Measurements from ENCODE around the gene CCDC188. TPM values are rescaled to one million over a fixed set of nuclear protein-coding genes. Genes with fewer than 3 reads are reported as not detected.

The CCDC188 gene
- total and polyA plus RNA-seq, 2 of the 8 experiments (the other 6 are each of a cell fraction or from before 2014, with no cell fraction given): not detected

GRCh38 chr22:20135806-20136602 is 14.9 kb downstream of the CCDC188 start:
- H3K79me1 ChIP-seq (ENCODE audit: low read depth, low read length): peaks cover 21% of the 10 kb centered on the region
- H3K4ac ChIP-seq (replicated peaks; ENCODE audit: insufficient read length, low read depth, low read length): no peak overlapping the region
- H3K4me3 ChIP-seq (ENCODE audit: extremely low read depth in 1 of 4, insufficient read depth in 2 of 4, low read depth in 3 of 4, low read length in 4 of 4): no peak overlapping the region
- H3K9ac ChIP-seq (replicated peaks in 1 of 4; ENCODE audit: extremely low read depth in 1 of 4, low read depth in 3 of 4, low read length in 3 of 4): no peak overlapping the region; a peak in 1 of 7 replicates
- DNase-seq (ENCODE audit: low read depth in 1 of 2, low spot score in 2 of 2) (no peak), FAIRE-seq (no peak)
- H3K14ac ChIP-seq (ENCODE audit: insufficient read length): no peak overlapping the region
- H4K8ac ChIP-seq (ENCODE audit: extremely low read depth, insufficient read depth, low read length): no peak overlapping the region
- no peak overlapping the region for H3K4me2 ChIP-seq (ENCODE audit: insufficient read depth in 1 of 2, low read depth in 2 of 2, low read length in 2 of 2)
- no peak overlapping the region for H2BK120ac ChIP-seq (replicated peaks; ENCODE audit: low read depth, low read length)
- ChIA-PET POLR2A (ENCODE audit: partially characterized antibody) (interaction anchor here (6.3 to 10.1 kb wide), 2 partner anchors 9 to 17 kb away, joined by 40 to 104 read pairs; partner anchors contain the start of gene TRMT2A), CTCF (ENCODE audit: partially characterized antibody) (no interaction called here)
- H2BK20ac ChIP-seq (ENCODE audit: low read length): no peak overlapping the region
- H2BK12ac ChIP-seq (ENCODE audit: low read depth, low read length): no peak overlapping the region
- peaks cover 7% of the 10 kb centered on the region; the same call in 1 of the 2 replicates for H3K23me2 ChIP-seq (ENCODE audit: low read depth, low read length)
- no peaks in the 10 kb centered on the region; a peak in 2 of 7 replicates for H3K27me3 ChIP-seq (replicated peaks in 1 of 4; ENCODE audit: control insufficient read depth in 3 of 4, extremely low read depth in 1 of 4, insufficient read depth in 3 of 4, low read length in 3 of 4)
- H3K4me1 ChIP-seq (replicated peaks in 1 of 4; ENCODE audit: control insufficient read depth in 3 of 4, insufficient read depth in 4 of 4, low read length in 3 of 4): peaks cover 0 to 7% (median 6%) of the 10 kb centered on the region in 4 experiments; a peak in 4 of 7 replicates
- H4K20me1 ChIP-seq (replicated peaks in 1 of 2; ENCODE audit: control insufficient read depth in 1 of 2, insufficient read depth in 2 of 2, low read length in 2 of 2): peaks cover 15 to 36% of the 10 kb centered on the region in 2 experiments
- no peak overlapping the region for H4K91ac ChIP-seq (replicated peaks; ENCODE audit: insufficient read length, low read length)
- H3K23ac ChIP-seq (ENCODE audit: insufficient read length): no peak overlapping the region
- no peak overlapping the region for H2AFZ ChIP-seq (ENCODE audit: low read length)
- H3K27ac ChIP-seq (ENCODE audit: low read depth, low read length): no peak overlapping the region
- peak overlapping the region; percentile 90 for H2BK5ac ChIP-seq (ENCODE audit: low read depth, low read length)
- no peak overlapping the region for H2AK5ac ChIP-seq (ENCODE audit: low read depth, low read length)
- H3K9me3 ChIP-seq (ENCODE audit: insufficient read depth in 2 of 2, low read depth in 1 of 2, low read length in 1 of 2): no peaks in the 10 kb centered on the region
- no peak overlapping the region for H3K18ac ChIP-seq (ENCODE audit: extremely low read depth, low read length)
- H3K36me3 ChIP-seq (ENCODE audit: control insufficient read depth in 2 of 4, insufficient read depth in 4 of 4, low read length in 3 of 4): 0 out of 8 replicates have a peak, but pooled peaks cover 0 to 4% (median 0%) of the 10 kb centered on the region in 4 experiments
- 95% methylated on average over 25 of the region's 25 CpGs; no CpG with 5 or more reads in 1 of the 2 experiments for WGBS, 2 experiments (ENCODE audit: extremely low coverage in 1 of 2, insufficient coverage in 1 of 2, insufficient read length in 1 of 2, insufficient replicate concordance in 2 of 2, low coverage in 1 of 2, low lambda C conversion rate in 2 of 2, missing lambda C conversion rate in 1 of 2)
- H4K5ac ChIP-seq (ENCODE audit: insufficient read length, low read depth, low read length): no peak overlapping the region
- peaks cover 0 to 21% of the 10 kb centered on the region in 2 experiments; a peak in 3 of 4 replicates for H3K79me2 ChIP-seq (ENCODE audit: control insufficient read depth in 1 of 2, insufficient read depth in 2 of 2, low read length in 2 of 2)
- H3K56ac ChIP-seq (replicated peaks; ENCODE audit: insufficient read length, low read depth, low read length): no peak overlapping the region
- H2BK15ac ChIP-seq (ENCODE audit: low read length): no peak overlapping the region
- TF ChIP-seq EZH2 (IDR thresholded peaks at IDR 0.05; ENCODE audit: low read depth, low read length, severe bottlenecking) (no peak), CTCF (IDR thresholded peaks at IDR 0.05; ENCODE audit: control extremely low read depth in 1 of 3, insufficient read depth in 1 of 3, low read depth in 1 of 3, low read length in 3 of 3) (no peak), BCL11A (IDR thresholded peaks at IDR 0.05; ENCODE audit: low read depth in 2 of 2, low read length in 2 of 2) (no peak), SP1 (IDR thresholded peaks at IDR 0.05; ENCODE audit: low read depth, low read length) (no peak), RBBP5 (IDR thresholded peaks at IDR 0.05; ENCODE audit: borderline replicate concordance, low read depth, low read length) (no peak), KDM4A (IDR thresholded peaks at IDR 0.05; ENCODE audit: low read depth, low read length, severe bottlenecking) (no peak), JUN (IDR thresholded peaks at IDR 0.05; ENCODE audit: low read depth, low read length) (no peak), SRF (IDR thresholded peaks at IDR 0.05; ENCODE audit: low read depth, low read length) (no peak), FOSL1 (IDR thresholded peaks at IDR 0.05; ENCODE audit: insufficient read depth, low read depth, low read length) (no peak)
